Activated CD4-positive, alpha-beta T cell treated with anti-CD3 and anti-CD28 coated beads, Interleukin-2, amount 10 ng/mL, durations not matched to agents 7 days and 5 days (primary cell): ENCODE measurements around the gene SCCPDH. TPM values are rescaled to one million over a fixed set of nuclear protein-coding genes. Genes with fewer than 3 reads are reported as not detected.

ENCODE experiments used
- CTCF ChIA-PET: fragments of 350-600 bp; sonication (Branson Sonifier 250); formaldehyde crosslinking; loops from one replicate; lab custom pipeline; 2021; ENCODE audit warnings: antibody characterized with exemption; lab: Charles Lee
- POLR2A ChIA-PET: fragments of 350-600 bp; sonication (Branson Sonifier 250); formaldehyde crosslinking; loops from one replicate; lab custom pipeline; 2021; ENCODE audit warnings: antibody characterized with exemption; lab: Charles Lee
- DNase-seq: peaks from one replicate; pipeline ENCODE4 v3.0.0-alpha.2; 2020
- H3K27ac Mint-ChIP-seq: one replicate; pipeline ENCODE4 v1.8.0; 2021; ENCODE audit warnings: mild to moderate bottlenecking, moderate library complexity, mixed read lengths
- H3K27me3 Mint-ChIP-seq: one replicate; pipeline ENCODE4 v1.8.0; 2021; ENCODE audit warnings: mixed read lengths
- H3K36me3 Mint-ChIP-seq: one replicate; pipeline ENCODE4 v1.8.0; 2021; ENCODE audit warnings: low read depth, mixed read lengths
- H3K4me1 Mint-ChIP-seq: one replicate; pipeline ENCODE4 v1.8.0; 2021; ENCODE audit warnings: mixed read lengths
- H3K4me3 Mint-ChIP-seq: one replicate; pipeline ENCODE4 v1.8.0; 2021; ENCODE audit warnings: mild to moderate bottlenecking, moderate library complexity, mixed read lengths
- H3K9me3 Mint-ChIP-seq: one replicate; pipeline ENCODE4 v1.8.0; 2021; ENCODE audit warnings: mixed read lengths
- total RNA-seq, 2 experiments: library from RNA; stranded (reverse); gene quantifications; one replicate each; pipeline ENCODE4 v1.2.3, GENCODE V29; 2021

The SCCPDH gene
- 10 to 100 TPM in 1 of 2 experiments, 1 to 10 TPM in 1; 9.4 to 10.9 TPM for total RNA-seq

GRCh38 chr1:246724016-246724730 lies at the start of gene SCCPDH:
TSS of gene SCCPDH (plus strand) at chr1:246724409. CDS start at chr1:246724423, 14 bp downstream.
- H3K4me3 Mint-ChIP-seq, result peak within 1 kb of the TSS; percentile 86

GRCh38 chr1:246677842-246678241 lies 46.4 kb upstream of the SCCPDH start:
- Mint-ChIP-seq H3K4me3 (no peak overlapping the region), H3K4me1 (no peaks in the 10 kb centered on the region), H3K36me3 (peaks cover 4% of the 10 kb centered on the region), H3K27ac (no peak overlapping the region), H3K27me3 (no peaks in the 10 kb centered on the region), H3K9me3 (peaks cover 6% of the 10 kb centered on the region)
- CTCF ChIA-PET, result interaction anchor here (2.1 kb wide), 1 partner anchor 12 kb away, joined by 6 read pairs; no protein-coding TSS in a partner anchor
- POLR2A ChIA-PET, result no interaction called here
- no peak for DNase-seq

More at GRCh38 chr1:246724016-246724730, at the start of gene SCCPDH:
- Mint-ChIP-seq H3K36me3 (peaks cover 29% of the 10 kb centered on the region), H3K27ac (peak within 1 kb of the TSS; percentile 81), H3K9me3 (peaks cover 17% of the 10 kb centered on the region), H3K27me3 (peaks cover 2% of the 10 kb centered on the region), H3K4me1 (peaks cover 11% of the 10 kb centered on the region)
- ChIA-PET CTCF (interaction anchor here (1.0 to 1.5 kb wide), 3 partner anchors 10 to 13 kb away, joined by 3 to 7 read pairs (median 4); no protein-coding TSS in a partner anchor), POLR2A (interaction anchor here (0.5 kb wide), 1 partner anchor 14 kb away, joined by 3 read pairs; no protein-coding TSS in a partner anchor)
- DNase-seq, result peak; percentile 59

GRCh38 chr1:246678816-246679793 lies 45.1 kb upstream of the SCCPDH start:
- no peaks in the 10 kb centered on the region for H3K27me3 Mint-ChIP-seq
- ChIA-PET POLR2A (no interaction called here), CTCF (no interaction called here)
- H3K4me1 Mint-ChIP-seq, result no peaks in the 10 kb centered on the region
- H3K4me3 Mint-ChIP-seq, result no peak overlapping the region
- no peaks in the 10 kb centered on the region for H3K36me3 Mint-ChIP-seq
- DNase-seq, result no peak
- peaks cover 6% of the 10 kb centered on the region for H3K9me3 Mint-ChIP-seq
- no peak overlapping the region for H3K27ac Mint-ChIP-seq

DNA sequence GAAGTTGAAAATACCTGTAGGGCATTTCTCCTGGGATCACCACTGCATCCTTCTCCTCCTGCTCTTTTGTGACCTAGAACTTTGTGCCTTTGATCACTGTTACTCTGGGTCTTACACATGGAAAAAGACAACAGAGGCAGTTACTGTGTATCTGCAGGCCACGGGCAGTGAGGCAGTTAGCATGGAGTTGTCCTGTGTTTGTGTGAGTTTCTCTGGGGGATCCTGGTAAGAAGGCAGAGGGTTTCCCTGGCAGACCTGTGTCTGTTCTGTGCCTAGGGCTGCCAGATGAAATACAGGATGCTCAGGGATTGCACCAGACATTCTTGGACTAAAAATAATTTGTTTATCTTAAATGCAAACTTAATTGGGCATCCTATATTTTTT lies 44.4 kb upstream of the SCCPDH start:
- CTCF ChIA-PET, result no interaction called here
- DNase-seq, result no peak
- H3K4me1 Mint-ChIP-seq, result no peaks in the 10 kb centered on the region
- no peak overlapping the region for H3K27ac Mint-ChIP-seq
- H3K4me3 Mint-ChIP-seq, result no peak overlapping the region
- POLR2A ChIA-PET, result no interaction called here
- no peaks in the 10 kb centered on the region for H3K36me3 Mint-ChIP-seq
- H3K27me3 Mint-ChIP-seq, result no peaks in the 10 kb centered on the region
- H3K9me3 Mint-ChIP-seq, result peaks cover 5% of the 10 kb centered on the region

DNA sequence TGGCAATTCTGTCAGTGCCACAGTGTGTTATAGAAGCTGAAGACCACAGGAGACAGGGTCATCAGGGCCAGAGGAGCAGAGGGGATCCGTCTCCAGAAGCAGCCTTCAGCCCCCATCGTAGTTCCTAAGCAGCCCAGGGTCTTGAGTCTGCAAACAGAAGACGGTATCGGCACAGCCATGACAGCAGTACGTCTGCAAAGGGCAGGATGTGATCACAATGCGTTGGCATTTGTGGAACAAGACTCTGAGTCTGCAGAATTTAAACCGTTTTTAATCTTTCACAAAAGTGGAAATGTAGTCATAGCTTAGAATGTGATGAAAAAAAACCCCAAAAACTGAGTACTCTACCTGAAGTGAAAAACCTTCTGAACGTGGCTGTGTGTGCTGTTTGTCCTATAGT lies 44.0 kb upstream of the SCCPDH start:
- Mint-ChIP-seq H3K4me3 (no peak overlapping the region), H3K4me1 (no peaks in the 10 kb centered on the region), H3K27ac (no peak overlapping the region), H3K27me3 (no peaks in the 10 kb centered on the region), H3K36me3 (no peaks in the 10 kb centered on the region), H3K9me3 (peaks cover under 1% of the 10 kb centered on the region)
- ChIA-PET POLR2A (no interaction called here), CTCF (no interaction called here)
- DNase-seq, result no peak

GRCh38 chr1:246680696-246681130 lies 43.5 kb upstream of the SCCPDH start:
- ChIA-PET POLR2A (no interaction called here), CTCF (interaction anchor here (1.0 kb wide), 1 partner anchor 10 kb away, joined by 4 read pairs; no protein-coding TSS in a partner anchor)
- H3K4me1 Mint-ChIP-seq, result no peaks in the 10 kb centered on the region
- no peak for DNase-seq
- no peaks in the 10 kb centered on the region for H3K36me3 Mint-ChIP-seq
- H3K27me3 Mint-ChIP-seq, result no peaks in the 10 kb centered on the region
- H3K9me3 Mint-ChIP-seq, result no peaks in the 10 kb centered on the region
- no peak overlapping the region for H3K27ac Mint-ChIP-seq
- H3K4me3 Mint-ChIP-seq, result no peak overlapping the region

DNA sequence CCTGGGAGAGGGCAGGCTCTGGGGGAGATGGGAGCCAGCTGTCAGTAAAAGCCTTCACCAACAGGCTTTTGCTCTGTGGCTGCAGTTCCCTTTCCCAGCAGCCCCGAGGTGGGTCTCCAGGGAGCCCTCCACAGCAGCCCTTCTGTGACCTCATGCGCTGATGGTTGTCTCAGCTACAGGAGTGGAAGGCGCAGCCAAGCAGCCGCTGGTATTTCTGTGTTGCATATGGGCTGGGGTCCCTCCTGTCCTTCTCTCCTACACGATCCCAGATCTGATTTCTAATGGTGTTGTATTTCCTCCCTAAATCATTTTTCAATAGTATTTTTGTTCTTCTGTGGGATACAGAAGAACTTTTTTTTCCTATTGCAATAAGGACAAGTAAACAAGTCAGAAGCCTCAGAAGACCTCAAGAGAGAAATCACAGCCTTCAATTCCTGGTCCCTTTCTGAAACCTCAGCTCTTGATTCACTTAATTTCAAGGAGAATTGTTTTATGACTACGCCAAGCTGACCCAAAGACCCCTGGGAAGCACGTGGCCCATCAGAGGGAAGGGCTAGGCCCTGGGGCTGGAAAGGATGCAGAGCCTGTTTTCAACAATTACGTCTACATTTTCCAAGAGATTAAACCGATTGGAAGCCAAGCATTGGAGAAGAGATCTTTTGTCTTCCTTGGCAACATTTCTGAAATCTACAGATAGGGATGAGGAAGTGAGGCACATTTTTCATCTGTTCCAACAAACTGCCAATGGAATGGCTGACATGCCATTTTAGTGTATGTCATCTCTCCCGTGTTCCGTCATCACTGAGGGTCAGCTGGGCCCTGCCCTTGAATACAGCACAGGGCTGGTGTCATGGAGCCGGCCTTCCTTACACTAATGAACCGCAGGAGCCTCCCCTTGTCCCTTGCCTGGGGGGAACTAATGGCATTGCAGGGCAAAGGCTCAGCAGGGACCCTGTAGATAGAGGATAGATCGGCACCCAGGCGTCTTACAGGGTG lies 42.0 kb upstream of the SCCPDH start:
- Mint-ChIP-seq H3K4me3 (no peak overlapping the region), H3K27me3 (no peaks in the 10 kb centered on the region), H3K4me1 (no peaks in the 10 kb centered on the region), H3K9me3 (no peaks in the 10 kb centered on the region), H3K27ac (no peak overlapping the region), H3K36me3 (no peaks in the 10 kb centered on the region)
- POLR2A ChIA-PET, result no interaction called here
- no peak for DNase-seq
- CTCF ChIA-PET, result interaction anchor here (1.0 to 1.5 kb wide), 3 partner anchors 8 to 184 kb away, joined by 3 to 4 read pairs (median 4); no protein-coding TSS in a partner anchor

DNA sequence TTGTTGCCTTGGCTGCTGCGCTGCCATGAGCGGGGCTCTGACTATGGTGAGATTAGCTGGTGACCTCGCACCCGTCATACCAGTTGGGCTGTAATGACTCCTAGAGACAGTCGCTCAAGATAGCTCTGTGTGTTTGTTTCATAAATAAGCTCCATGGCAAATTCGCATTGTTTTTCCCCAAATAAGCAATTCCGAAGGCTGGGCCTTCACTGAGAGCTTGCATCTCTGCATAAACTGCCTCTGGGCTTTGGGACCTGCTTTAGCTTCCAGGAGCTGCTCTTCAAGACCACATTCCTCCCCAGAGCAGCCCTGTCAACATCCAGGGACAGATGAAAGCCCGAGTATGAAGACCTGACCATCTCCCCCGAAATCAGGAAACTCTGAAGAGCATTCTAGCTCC lies 40.7 kb upstream of the SCCPDH start:
- H3K9me3 Mint-ChIP-seq, result no peaks in the 10 kb centered on the region
- no peak overlapping the region for H3K4me3 Mint-ChIP-seq
- no peak for DNase-seq
- ChIA-PET POLR2A (no interaction called here), CTCF (interaction anchor here (1.1 to 1.5 kb wide), 2 partner anchors 52 to 186 kb away, joined by 3 to 4 read pairs; no protein-coding TSS in a partner anchor)
- no peaks in the 10 kb centered on the region for H3K27me3 Mint-ChIP-seq
- no peak overlapping the region for H3K27ac Mint-ChIP-seq
- H3K4me1 Mint-ChIP-seq, result no peaks in the 10 kb centered on the region
- no peaks in the 10 kb centered on the region for H3K36me3 Mint-ChIP-seq

DNA sequence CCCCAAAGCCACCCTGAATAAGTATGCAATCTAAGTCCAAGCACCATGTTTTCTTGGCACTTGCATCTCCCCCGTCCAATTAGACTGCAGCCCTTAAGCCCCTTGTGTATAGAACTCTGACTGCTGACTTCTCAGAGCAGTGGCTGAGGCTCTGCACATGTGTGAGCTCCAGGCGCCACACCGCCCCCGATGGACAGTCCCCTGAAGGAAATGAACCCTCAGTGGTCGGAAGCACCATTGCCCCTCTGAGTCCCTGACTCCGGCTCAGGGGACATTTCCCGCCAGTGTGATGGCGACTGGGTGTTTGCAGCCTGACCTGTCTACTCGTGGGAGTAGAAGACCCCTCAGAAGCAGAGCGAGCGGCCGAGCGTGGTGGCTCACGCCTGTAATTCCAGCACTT lies 37.2 kb upstream of the SCCPDH start:
- ChIA-PET POLR2A (no interaction called here), CTCF (interaction anchor here (0.7 kb wide), 1 partner anchor 44 kb away, joined by 3 read pairs; no protein-coding TSS in a partner anchor)
- no peaks in the 10 kb centered on the region for H3K9me3 Mint-ChIP-seq
- H3K27me3 Mint-ChIP-seq, result no peaks in the 10 kb centered on the region
- no peak overlapping the region for H3K4me3 Mint-ChIP-seq
- no peak overlapping the region for H3K27ac Mint-ChIP-seq
- DNase-seq, result no peak
- H3K36me3 Mint-ChIP-seq, result no peaks in the 10 kb centered on the region
- no peaks in the 10 kb centered on the region for H3K4me1 Mint-ChIP-seq

DNA sequence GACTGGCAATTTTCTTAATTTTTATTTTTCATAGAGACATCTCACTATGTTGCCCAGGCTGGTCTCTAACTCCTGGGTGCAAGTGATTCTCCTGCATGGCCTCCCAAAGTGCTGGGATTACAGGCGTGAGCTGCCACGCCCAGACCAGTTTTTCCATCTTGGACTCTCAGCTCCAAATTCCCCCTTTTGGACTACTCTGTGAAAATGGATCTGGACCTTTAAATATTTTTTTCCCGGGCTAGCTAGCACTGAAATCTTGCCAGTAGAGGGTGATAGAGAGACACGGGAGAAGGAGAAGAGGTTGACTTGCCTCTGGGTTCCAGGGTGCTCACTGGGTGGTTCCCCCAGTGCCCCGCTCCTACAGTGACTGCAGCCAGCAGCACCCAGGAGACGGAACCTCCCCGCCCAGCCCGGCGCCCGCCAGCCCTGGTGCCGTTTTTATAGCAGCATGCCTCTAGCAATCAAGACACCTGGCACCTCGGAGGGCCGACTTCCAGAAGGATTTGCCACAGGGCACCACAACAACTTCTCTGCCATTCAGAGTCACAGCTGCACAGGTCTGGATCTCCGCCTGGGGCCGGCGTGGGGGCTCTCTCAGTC lies 34.7 kb upstream of the SCCPDH start:
- Mint-ChIP-seq H3K4me1 (no peaks in the 10 kb centered on the region), H3K27ac (no peak overlapping the region), H3K27me3 (no peaks in the 10 kb centered on the region), H3K36me3 (no peaks in the 10 kb centered on the region), H3K4me3 (no peak overlapping the region), H3K9me3 (peaks cover 9% of the 10 kb centered on the region)
- POLR2A ChIA-PET, result no interaction called here
- CTCF ChIA-PET, result interaction anchor here (0.6 to 1.6 kb wide), 11 partner anchors 8 to 1744 kb away, joined by 3 to 6 read pairs (median 3); partner anchors contain the start of genes CNST and TFB2M
- DNase-seq, result peak; percentile 59

GRCh38 chr1:246690100-246690499 lies 34.1 kb upstream of the SCCPDH start:
- no peak overlapping the region for H3K27ac Mint-ChIP-seq
- POLR2A ChIA-PET, result interaction anchor here (0.6 kb wide), 1 partner anchor 65 kb away, joined by 3 read pairs; no protein-coding TSS in a partner anchor
- H3K9me3 Mint-ChIP-seq, result peaks cover 13% of the 10 kb centered on the region

More at GRCh38 chr1:246690100-246690499, 34.1 kb upstream of the SCCPDH start:
- H3K4me3 Mint-ChIP-seq, result no peak overlapping the region
- H3K36me3 Mint-ChIP-seq, result no peaks in the 10 kb centered on the region
- H3K27me3 Mint-ChIP-seq, result no peaks in the 10 kb centered on the region
- DNase-seq, result no peak
- CTCF ChIA-PET, result interaction anchor here (0.6 to 1.6 kb wide), 11 partner anchors 8 to 1745 kb away, joined by 3 to 6 read pairs (median 3); partner anchors contain the start of genes CNST and TFB2M
- H3K4me1 Mint-ChIP-seq, result no peaks in the 10 kb centered on the region
